ENCODE data around the gene BHLHA15. TPM values are rescaled to one million over a fixed set of nuclear protein-coding genes. Genes with fewer than 3 reads are reported as not detected.
A peak's percentile ranks its signal among the peaks of the same experiment; 100 is the strongest.

BHLHA15 gene
- total RNA-seq (10 to 100 TPM in 3 of 7 donors, 1 to 10 TPM in 4; 3.1 to 40.7 (median 9.3) TPM), polyA plus RNA-seq (under 1 TPM in 2 of 3 donors, not detected in 1; 0.11 to 0.61 TPM)
- long read RNA-seq, donor 1: 0 reads
- long read RNA-seq, donor 2, partial matches to known transcripts: 0 of 1 reads
- long read RNA-seq, donor 2, other reads (novel, unspliced or antisense): 0 of 1 reads

GRCh38 chr7:98211221-98211675, at the start of gene BHLHA15:
Gene BHLHA15 (plus strand): TSS chr7:98211439. CDS start chr7:98212310, 871 bp downstream.
- H3K4me3 ChIP-seq: peak within 1 kb of the TSS in 5 of 8 donors; percentile 3 to 65 (median 22)
- peak; percentile 85 for DNase-seq
- TF ChIP-seq CTCF (IDR thresholded peaks at IDR 0.05 in 8 of 11, conservative IDR thresholded peaks at IDR 0.05 in 3 of 11) (no peak), POLR2AphosphoS5 (IDR thresholded peaks at IDR 0.05) (no peak), POLR2A (IDR thresholded peaks at IDR 0.05) (no peak)
- H3K4me1 ChIP-seq: peaks cover 0 to 29% (median 12%) of the 10 kb centered on the region in 6 donors
- no peaks in the 10 kb centered on the region for H3K9me3 ChIP-seq
- 1 to 7% (median 4%) methylated on average over 12 to 44 of the region's 45 CpGs; no CpG with 5 or more reads in 1 of the 5 donors for WGBS, 5 donors
- H3K27me3 ChIP-seq (replicated peaks in 1 of 7): peaks cover 0 to 39% (median 17%) of the 10 kb centered on the region in 7 donors
- H3K27ac ChIP-seq: peak within 1 kb of the TSS in 3 of 8 donors; percentile 33 to 59 (median 51)
- peaks cover 0 to 47% (median 18%) of the 10 kb centered on the region in 6 donors for H3K36me3 ChIP-seq
- intact Hi-C loops (cut with DNase I; ENCODE audit: low total_unique reads): no loop called here

GRCh38 chr7:98162758-98163157, 48.5 kb upstream of the BHLHA15 start:
- TF ChIP-seq CTCF (IDR thresholded peaks at IDR 0.05 in 8 of 11, conservative IDR thresholded peaks at IDR 0.05 in 3 of 11) (no peak), POLR2AphosphoS5 (IDR thresholded peaks at IDR 0.05) (no peak), POLR2A (IDR thresholded peaks at IDR 0.05) (no peak)
- Histone ChIP-seq H3K4me1 (peaks cover 0 to 50% (median 24%) of the 10 kb centered on the region in 6 donors), H3K27ac (no peak overlapping the region), H3K9me3 (no peaks in the 10 kb centered on the region), H3K27me3 (replicated peaks in 1 of 7) (no peaks in the 10 kb centered on the region), H3K4me3 (no peak overlapping the region), H3K36me3 (peaks cover 0 to 50% (median 3%) of the 10 kb centered on the region in 6 donors)
- intact Hi-C loops (cut with DNase I; ENCODE audit: low total_unique reads): no loop called here
- 69 to 80% (median 72%) methylated on average over 3 of the region's 3 CpGs for WGBS, 5 donors
- DNase-seq: no peak

- no peak for DNase-seq
- no peak for TF ChIP-seq POLR2A (IDR thresholded peaks at IDR 0.05)
- TF ChIP-seq POLR2AphosphoS5 (IDR thresholded peaks at IDR 0.05): no peak
- no peak for TF ChIP-seq CTCF (IDR thresholded peaks at IDR 0.05 in 8 of 11, conservative IDR thresholded peaks at IDR 0.05 in 3 of 11)
- intact Hi-C loops (cut with DNase I; ENCODE audit: low total_unique reads): no loop called here
- 81 to 93% (median 83%) methylated on average over 5 to 7 of the region's 7 CpGs for WGBS, 5 donors
- peaks cover 0 to 47% (median 3%) of the 10 kb centered on the region in 6 donors for H3K36me3 ChIP-seq
- peak overlapping the region in 1 of 8 donors; percentile 35 for H3K27ac ChIP-seq
- peaks cover 0 to 53% (median 26%) of the 10 kb centered on the region in 6 donors for H3K4me1 ChIP-seq
- H3K27me3 ChIP-seq (replicated peaks in 1 of 7): no peaks in the 10 kb centered on the region
- no peak overlapping the region for H3K4me3 ChIP-seq
- H3K9me3 ChIP-seq: no peaks in the 10 kb centered on the region
Observed at GRCh38 chr7:98163269-98163668, 48.0 kb upstream of the BHLHA15 start.

- H3K27me3 ChIP-seq (replicated peaks in 1 of 7): no peaks in the 10 kb centered on the region
- H3K36me3 ChIP-seq: peaks cover 0 to 42% (median 3%) of the 10 kb centered on the region in 6 donors
- no peaks in the 10 kb centered on the region for H3K9me3 ChIP-seq
- peak overlapping the region in 2 of 8 donors; percentile 5 to 35 for H3K27ac ChIP-seq
- peaks cover 0 to 59% (median 32%) of the 10 kb centered on the region in 6 donors for H3K4me1 ChIP-seq
- intact Hi-C loops (cut with DNase I; ENCODE audit: low total_unique reads): no loop called here
- no peak for DNase-seq
- TF ChIP-seq CTCF (IDR thresholded peaks at IDR 0.05 in 8 of 11, conservative IDR thresholded peaks at IDR 0.05 in 3 of 11) (no peak), POLR2A (IDR thresholded peaks at IDR 0.05) (no peak), POLR2AphosphoS5 (IDR thresholded peaks at IDR 0.05) (no peak)
- no peak overlapping the region for H3K4me3 ChIP-seq
- 79 to 82% (median 80%) methylated on average over 16 of the region's 16 CpGs for WGBS, 5 donors
Observed at GRCh38 chr7:98163704-98164494, 47.3 kb upstream of the BHLHA15 start.

All from spleen (tissue), 13 donors.